ENCODE measurements around the gene ANGPTL5.

GRCh38 chr11:101912823-101913284, 3.5 kb downstream of the ANGPTL5 start:
- TF ChIP-seq CTCF (conservative IDR thresholded peaks at IDR 0.05) (no peak), EZH2 (IDR thresholded peaks at IDR 0.05; ENCODE audit: low read depth) (no peak)
